HG02610 (cell line): Measurements from ENCODE around the gene FGFR4.

Source experiments
- ATAC-seq: cut with Tn5 transposase; IDR thresholded peaks from one replicate; pipeline ENCODE4 v1.9.1; 2021; ENCODE audit warnings: mild to moderate bottlenecking, moderate library complexity; ENCODE audit not compliant: unreplicated experiment

FGFR4 gene

DNA sequence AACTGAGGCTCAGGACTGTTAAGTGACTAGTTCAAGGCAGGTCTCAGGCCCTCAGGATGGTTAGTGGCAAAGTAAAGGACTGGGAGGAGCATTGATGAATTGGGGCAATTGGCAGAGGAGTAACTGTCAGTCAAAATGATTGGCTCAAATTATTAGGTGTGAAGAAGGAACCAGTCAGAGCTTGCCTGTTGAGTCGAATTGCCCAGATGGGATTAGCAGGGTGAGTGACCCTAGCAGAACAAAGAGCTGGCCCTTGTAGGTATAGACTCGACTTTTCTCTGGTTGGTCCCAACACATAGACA, 44.3 kb downstream of the FGFR4 start:
- ATAC-seq = no peak

DNA sequence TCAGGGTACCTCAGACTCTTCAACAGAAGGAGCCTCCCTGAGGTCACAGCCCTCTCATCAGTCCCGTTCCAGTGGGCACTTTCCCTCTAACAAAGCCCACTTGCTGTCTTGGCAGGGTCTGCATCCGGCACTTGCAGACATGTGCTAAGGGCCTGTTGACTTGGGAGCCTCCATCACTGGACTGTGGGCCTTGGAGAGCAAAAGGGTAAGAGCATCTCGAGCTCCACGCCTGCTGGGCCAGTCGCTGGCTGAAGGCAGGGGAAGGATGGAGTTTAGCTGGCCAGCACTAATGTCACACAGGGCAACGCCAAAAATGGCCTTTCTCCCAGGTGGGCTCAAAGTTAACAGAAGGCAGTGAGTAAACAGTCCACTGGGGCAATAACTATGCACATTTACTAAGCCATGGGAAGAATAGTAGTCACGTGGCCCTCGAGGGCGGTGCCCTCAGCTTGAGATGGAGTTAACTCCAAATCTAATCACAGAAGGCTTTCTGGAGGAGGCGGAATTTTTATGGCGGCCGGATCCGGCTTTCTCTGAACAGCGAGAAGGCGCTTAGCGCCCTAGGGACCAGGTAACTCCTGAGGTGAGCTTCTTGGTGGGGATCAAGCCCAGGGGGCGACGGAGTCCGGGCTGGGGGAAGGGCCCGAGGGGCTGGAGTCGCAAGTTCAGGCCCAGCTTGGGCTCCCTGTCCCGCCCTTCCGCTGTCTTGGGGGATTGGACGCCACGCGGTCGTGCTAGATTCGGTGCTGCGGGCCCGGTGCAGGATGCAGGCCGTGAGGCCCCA, 44.8 kb downstream of the FGFR4 start:
- no peak for ATAC-seq

DNA sequence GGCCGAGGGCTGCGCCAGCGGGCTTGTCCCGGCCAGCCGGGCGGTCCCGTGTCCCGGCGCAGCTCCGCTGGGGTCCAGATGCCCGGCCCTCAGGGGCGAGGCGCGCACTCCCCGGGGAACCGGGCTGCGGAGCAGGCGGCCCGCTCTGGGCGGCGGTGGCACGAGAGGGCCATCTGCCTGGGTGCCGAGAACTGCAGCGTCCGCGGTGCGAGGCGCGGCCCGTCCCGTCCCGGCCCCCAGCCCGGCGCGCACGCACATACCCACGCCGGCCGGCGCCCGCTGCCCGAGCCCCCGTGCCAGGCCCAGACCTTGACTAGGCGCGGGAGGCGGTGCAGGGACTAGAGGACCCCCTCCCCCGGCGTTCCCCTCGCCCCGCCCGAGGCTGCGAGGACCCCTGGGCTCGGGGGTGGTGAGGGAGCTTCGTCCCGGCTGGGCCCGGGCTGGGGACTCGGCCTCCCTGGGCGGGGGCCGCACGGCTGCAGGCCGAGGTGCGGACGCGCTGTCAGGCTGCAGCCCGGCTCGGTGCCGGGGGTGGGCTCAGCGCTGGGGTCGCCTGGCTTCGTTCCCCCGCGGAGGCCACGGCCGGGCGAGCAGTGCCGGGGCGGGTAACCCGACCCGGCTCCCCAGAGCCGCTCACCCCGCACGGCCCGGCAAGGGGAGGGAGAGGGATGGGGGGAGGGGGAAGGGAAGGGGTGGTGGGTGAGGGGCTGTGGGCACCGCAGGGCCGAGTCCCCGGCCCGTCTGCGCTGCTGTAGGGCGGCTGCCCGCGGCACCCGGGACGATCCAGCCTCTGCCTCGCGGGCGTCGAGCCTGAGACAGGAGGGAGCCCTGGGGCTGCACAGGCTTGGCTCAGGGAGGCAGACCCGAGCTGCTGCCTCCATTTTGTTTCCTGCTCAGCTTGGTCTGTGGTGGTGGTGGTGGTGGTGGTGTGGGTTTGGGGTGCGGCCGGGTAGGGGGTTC, 45.7 kb downstream of the FGFR4 start:
- ATAC-seq = no peak

DNA sequence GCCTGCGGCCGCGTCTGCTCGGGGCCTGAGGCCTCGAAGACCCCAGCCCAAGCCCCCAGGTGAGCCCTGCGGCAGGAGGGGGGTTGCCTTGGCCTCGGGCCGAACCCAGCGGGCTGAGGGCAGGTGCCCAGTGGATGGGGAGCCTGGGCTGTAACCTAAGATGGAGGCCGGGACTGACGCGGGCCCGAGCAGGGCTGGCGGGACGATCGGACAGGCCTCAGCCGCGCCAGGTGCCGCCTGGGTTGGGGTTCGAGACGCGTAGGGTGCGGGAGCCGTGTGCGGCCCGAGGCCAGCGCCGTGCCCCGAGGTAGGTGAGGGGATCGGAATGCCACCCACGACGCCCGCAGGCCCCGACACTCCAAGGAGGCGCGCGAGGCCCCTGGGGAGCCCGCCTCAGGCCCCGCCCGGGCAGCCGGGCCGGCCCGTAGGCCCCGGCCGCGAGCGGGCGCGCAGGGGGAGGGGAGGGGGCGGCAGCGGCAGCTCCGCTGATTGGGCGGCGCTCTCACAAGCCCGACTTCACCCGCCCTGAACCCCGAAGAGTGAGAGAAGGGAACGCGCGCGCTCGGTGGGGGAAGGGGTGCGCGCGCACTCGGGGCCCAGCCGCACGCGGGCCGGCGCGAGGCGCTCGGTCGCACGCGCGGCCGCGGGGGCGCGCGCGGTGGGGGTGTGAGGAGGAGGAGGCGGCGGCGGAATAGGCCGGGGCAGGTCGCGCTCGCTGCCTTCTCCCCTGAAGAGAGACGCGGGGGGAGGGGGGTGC, 46.6 kb downstream of the FGFR4 start, which contains the start of gene NSD1:
Gene NSD1 (plus strand): TSS at position 678 of the 757 bp plus-strand sequence. CDS start 1,331 bp downstream, outside the sequence.
- ATAC-seq = peak; percentile 62

DNA sequence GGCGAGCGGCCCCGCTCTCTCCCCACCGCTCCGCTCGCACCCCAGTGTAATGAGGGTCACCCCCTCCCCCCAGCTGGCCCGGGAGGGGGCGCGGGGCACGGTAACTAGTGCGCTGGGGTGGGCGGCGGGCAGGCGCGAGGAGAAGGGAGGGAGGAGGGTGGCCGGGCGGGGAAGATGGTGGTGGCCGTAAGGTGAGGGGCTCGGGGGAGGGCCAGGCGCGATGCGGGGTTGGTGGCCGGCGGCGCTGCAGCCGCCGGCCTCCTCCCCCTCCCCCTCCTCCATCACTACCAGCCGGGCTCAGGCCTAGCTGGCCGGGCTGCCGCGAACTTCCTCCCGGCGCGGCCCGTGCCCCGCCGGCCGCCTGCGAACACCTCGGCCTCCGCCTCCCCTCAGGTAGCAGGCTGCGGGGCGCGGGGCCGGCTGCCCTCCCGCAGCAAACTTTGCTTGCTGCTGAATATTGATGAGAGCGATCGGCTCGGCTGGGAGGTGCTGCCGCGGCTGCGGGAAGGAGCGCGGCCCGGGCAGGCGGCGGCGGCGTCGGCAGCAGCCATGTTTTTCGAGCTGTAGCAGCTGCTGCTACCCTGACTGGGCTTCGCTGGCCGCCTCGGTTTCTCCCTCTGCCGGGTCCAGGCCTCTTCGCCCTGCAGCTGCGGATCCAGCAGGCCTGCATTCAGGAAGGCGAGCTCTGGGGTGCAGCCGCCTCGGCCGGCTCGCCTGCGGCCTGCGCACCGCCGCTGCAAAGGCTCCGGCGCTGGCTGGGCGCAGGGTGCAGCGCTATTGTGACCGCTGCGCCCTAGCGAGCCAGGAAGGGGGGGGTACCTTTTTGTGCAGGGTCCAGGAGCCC, 47.4 kb downstream of the FGFR4 start:
- peak; percentile 22 for ATAC-seq

DNA sequence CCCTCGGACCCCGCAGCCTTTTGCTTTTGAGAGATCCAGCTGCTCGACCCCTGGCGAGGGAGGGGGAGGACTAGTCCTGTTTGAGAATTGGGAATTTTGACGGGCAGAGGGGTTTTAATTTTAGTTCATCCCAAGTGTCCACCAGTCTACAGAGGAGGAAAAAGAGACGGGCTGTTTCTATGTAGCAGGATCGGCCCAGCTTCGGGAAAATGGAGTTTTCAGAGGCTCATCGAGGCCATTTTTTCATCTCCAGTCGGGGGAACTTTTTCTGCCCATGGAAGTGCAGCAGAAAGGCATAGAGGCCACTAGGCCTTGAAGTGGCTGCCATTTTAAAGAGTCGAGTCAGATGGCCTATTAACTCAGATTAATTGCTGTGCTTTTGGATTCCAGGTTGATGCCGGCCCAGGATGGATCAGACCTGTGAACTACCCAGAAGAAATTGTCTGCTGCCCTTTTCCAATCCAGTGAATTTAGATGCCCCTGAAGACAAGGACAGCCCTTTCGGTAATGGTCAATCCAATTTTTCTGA, 48.0 kb downstream of the FGFR4 start:
- no peak for ATAC-seq

DNA sequence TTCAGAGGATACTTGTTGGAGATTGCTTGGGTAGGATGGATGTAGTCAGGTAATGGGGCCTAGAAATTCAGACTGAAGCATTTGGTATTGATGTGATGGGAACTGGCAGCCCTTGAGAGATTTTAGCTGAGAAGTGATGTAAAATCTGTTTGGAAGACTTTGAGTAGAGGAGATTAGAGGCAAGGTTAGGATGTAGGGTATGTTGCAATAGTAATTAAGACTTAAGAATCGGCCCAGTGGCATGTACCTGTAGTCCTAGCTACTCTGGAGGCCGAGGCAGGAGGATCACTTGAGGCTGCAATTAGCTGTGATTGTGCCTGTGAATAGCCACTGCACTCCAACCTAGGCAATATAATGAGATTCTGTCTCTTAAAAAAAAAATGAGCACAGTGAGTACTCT, 53.6 kb downstream of the FGFR4 start:
- no peak for ATAC-seq

DNA sequence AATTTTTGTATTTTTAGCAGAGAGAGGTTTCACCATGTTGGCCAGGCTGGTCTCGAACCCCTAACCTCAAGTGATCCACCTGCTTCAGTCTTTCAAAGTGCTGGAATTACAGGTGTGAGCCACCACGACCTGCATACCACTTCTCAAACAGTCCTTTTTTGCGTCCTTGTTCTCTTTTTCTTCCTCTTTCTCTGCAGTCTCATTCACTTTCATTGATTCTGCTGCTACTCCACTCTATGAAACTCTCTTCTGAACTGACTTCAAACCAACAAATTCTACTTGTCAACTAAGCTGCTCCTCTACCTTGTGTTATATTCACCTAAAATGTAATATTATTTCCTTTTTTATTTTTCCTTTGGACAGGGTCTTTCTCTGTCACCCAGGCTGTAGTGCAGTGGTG, 54.8 kb downstream of the FGFR4 start:
- no peak for ATAC-seq

DNA sequence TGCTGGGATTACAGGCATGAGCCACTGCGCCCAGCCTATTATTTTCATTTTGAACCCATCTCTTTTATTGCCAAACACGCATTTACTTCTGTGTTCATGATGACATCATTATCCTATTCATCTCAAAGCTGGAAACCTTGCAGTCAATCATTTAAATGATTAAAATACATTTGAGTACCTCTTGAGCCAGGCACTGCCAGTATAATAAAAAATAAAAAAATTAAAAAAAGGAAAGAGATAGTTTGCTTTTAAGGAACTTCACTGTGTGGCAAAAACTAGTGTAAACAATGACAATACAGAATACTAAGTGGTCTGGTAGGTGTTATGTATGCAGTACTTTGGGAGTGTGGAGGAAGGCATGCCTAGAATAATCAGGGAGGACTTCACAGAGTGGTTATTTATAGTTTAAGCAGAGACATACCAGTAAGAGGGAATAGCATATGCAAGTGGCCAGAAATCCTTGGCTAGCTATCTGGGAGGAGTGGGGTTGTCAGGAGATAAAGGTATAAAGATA, 55.4 kb downstream of the FGFR4 start:
- no peak for ATAC-seq

DNA sequence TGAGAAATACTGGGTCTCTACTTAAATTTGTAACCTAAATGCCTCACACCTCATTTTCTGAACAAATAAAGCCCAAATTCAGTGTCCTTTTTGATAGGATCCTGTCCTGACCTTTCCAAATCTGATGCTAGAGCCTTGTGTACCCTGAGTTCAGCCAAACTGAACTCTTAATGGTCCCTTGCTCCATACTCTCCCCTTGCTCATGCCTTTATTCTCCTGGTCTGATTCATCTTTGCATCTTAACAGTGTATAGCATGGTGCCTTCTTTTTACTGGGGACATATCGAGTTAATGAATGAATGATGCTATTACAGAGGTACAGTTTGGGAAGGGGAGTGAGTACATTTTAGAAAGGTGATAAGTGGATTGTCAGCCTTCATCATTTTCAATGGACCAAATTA, 56.1 kb downstream of the FGFR4 start:
- no peak for ATAC-seq

DNA sequence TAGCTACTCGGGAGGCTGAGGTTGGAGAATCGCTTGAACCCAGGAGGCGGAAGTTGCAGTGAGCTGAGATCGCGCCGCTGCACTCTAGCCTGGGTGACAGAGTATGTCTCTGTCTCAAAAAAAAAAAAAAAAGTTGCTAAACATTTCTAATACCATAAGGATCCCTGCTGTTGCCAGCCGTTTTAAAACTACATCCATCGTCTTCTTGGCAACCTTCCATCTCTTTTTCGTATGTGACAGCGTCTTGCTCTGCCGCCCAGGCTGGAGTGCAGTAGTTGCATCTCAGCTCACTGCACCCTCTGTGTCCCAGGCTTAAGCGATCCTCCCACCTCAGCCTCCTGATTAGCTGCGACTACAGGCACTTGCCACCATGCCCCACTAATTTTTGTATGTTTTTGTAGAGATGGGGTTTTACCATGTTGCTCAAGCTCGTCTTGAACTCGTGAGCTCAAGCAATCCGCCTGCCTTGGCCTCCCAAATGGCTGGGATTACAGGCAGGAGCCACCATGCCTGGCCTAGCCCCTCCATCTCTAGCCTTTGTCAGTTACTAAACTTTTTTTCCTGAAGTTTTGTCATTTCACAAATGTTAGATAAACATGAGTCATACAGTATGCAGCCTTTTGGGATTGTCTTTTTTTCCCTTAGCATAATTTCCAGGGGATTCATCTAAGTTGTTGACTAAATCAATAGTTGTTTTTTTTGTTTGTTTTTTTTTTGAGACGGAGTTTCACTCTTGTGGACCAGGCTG, 60.4 kb downstream of the FGFR4 start:
- no peak for ATAC-seq
